Measurements from ENCODE around the gene SUCO. TPM values are rescaled to one million over a fixed set of nuclear protein-coding genes. Genes with fewer than 3 reads are reported as not detected.

The SUCO gene
- polyA plus RNA-seq, 1 of the 3 experiments (the other 2 are of a cell fraction) = 5.4 TPM

- TF ChIP-seq RFX5 (IDR thresholded peaks at IDR 0.05; ENCODE audit: low read length) = no peak
- TF ChIP-seq RXRA (IDR thresholded peaks at IDR 0.05; ENCODE audit: borderline replicate concordance, low read depth) = no peak
- no peak for TF ChIP-seq MXI1 (IDR thresholded peaks at IDR 0.05; ENCODE audit: low read depth, low read length)
These were observed 48.8 kb downstream of the SUCO start (continued) for GRCh38 chr1:172581779-172582178.

DNA sequence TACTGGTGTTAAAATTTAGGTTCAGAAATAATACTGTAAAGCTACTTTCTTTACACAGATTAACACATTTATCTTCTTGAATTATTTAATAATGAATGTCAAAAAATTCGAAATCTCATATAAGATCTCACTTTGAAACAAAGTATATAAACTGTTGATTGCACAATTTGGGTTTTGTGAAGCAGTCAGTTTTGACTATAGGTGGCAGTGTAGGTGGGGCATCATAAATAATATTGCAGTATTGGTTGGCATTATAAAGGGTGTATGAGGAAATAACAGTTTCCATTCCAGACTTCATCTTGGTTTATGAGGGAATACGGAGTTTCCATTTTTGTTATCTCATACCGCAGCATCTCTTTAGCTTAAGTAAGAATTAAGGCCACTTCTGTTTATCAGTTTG lies 49.9 kb downstream of the SUCO start:
- H3K27me3 ChIP-seq (ENCODE audit: insufficient read depth) = no peaks in the 10 kb centered on the region
- peaks cover 27% of the 10 kb centered on the region for H3F3A ChIP-seq (replicated peaks; ENCODE audit: insufficient read depth)
- TF ChIP-seq, protein P1, sequence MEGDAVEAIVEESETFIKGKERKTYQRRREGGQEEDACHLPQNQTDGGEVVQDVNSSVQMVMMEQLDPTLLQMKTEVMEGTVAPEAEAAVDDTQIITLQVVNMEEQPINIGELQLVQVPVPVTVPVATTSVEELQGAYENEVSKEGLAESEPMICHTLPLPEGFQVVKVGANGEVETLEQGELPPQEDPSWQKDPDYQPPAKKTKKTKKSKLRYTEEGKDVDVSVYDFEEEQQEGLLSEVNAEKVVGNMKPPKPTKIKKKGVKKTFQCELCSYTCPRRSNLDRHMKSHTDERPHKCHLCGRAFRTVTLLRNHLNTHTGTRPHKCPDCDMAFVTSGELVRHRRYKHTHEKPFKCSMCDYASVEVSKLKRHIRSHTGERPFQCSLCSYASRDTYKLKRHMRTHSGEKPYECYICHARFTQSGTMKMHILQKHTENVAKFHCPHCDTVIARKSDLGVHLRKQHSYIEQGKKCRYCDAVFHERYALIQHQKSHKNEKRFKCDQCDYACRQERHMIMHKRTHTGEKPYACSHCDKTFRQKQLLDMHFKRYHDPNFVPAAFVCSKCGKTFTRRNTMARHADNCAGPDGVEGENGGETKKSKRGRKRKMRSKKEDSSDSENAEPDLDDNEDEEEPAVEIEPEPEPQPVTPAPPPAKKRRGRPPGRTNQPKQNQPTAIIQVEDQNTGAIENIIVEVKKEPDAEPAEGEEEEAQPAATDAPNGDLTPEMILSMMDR (IDR thresholded peaks at IDR 0.05) = 0 out of 2 replicates have a peak, but pooled peaks have one; percentile 18
- TF ChIP-seq SMC3 (IDR thresholded peaks at IDR 0.05; ENCODE audit: low read depth, low read length) = no peak
- no peak for TF ChIP-seq FOSL2 (IDR thresholded peaks at IDR 0.05; ENCODE audit: borderline replicate concordance, low read depth)
- no peak for TF ChIP-seq MEF2A (IDR thresholded peaks at IDR 0.05; ENCODE audit: borderline replicate concordance, low read depth)
- no peak overlapping the region for H3K4me2 ChIP-seq
- H4K20me1 ChIP-seq (ENCODE audit: insufficient read depth) = no peaks in the 10 kb centered on the region
- no peak overlapping the region for H2AFZ ChIP-seq (ENCODE audit: low read depth)
- no peak overlapping the region for H3K4me3 ChIP-seq (ENCODE audit: low read depth in 2 of 2, low read length in 1 of 2)
- ChIA-PET CTCF (interaction anchor here (0.9 to 1.1 kb wide), 2 partner anchors 21 to 63 kb away, joined by 3 read pairs; no protein-coding TSS in a partner anchor), POLR2A (no interaction called here)
- H3K9me2 ChIP-seq = no peaks in the 10 kb centered on the region
- DNase-seq = no peak
- H3K36me3 ChIP-seq (replicated peaks in 1 of 2; ENCODE audit: control insufficient read depth in 1 of 2, insufficient read depth in 2 of 2, low read length in 1 of 2) = peaks cover 50 to 63% of the 10 kb centered on the region in 2 experiments
- H3K4me1 ChIP-seq (ENCODE audit: control insufficient read depth in 1 of 2, insufficient read depth in 2 of 2, low read depth in 1 of 2, low read length in 1 of 2) = peaks cover 0 to 21% of the 10 kb centered on the region in 2 experiments; a peak in 2 of 4 replicates
- H3K9ac ChIP-seq = no peak overlapping the region
- 93% methylated on average over 3 of the region's 3 CpGs for WGBS (ENCODE audit: low lambda C conversion rate)
- no peaks in the 10 kb centered on the region for H3K9me3 ChIP-seq
- H3K79me2 ChIP-seq (ENCODE audit: insufficient read depth) = no peaks in the 10 kb centered on the region
- no peak overlapping the region for H3K27ac ChIP-seq (ENCODE audit: low read depth in 2 of 2, low read length in 1 of 2)

DNA sequence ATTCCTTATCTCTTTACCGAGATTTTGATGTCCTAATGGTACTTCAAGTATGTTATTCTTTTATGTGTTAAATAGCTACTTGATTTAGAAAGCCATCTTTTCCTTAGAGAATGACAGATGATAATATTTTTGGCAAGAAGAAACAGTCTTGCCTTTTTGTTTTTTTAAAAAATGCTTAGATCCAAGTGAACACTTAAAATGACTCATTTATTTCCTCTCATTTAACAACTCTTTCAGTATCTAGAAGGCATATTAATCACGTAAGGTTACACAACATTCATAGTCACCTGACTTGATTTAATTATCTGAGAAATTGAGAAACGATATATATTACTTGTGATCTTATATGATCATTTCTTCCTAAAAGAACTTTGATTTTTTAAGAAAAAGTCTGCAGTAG lies 52.4 kb downstream of the SUCO start:
- Histone ChIP-seq H3K4me2 (no peak overlapping the region), H3K9me3 (no peaks in the 10 kb centered on the region), H3K4me1 (ENCODE audit: control insufficient read depth in 1 of 2, insufficient read depth in 2 of 2, low read depth in 1 of 2, low read length in 1 of 2) (peaks cover 0 to 36% of the 10 kb centered on the region in 2 experiments; a peak in 2 of 4 replicates), H3F3A (replicated peaks; ENCODE audit: insufficient read depth) (peaks cover 50% of the 10 kb centered on the region), H3K27me3 (ENCODE audit: insufficient read depth) (no peaks in the 10 kb centered on the region), H4K20me1 (ENCODE audit: insufficient read depth) (no peaks in the 10 kb centered on the region), H3K9me2 (no peaks in the 10 kb centered on the region), H3K9ac (no peak overlapping the region), H3K36me3 (replicated peaks in 1 of 2; ENCODE audit: control insufficient read depth in 1 of 2, insufficient read depth in 2 of 2, low read length in 1 of 2) (peaks cover 33 to 60% of the 10 kb centered on the region in 2 experiments), H3K79me2 (ENCODE audit: insufficient read depth) (0 out of 2 replicates have a peak, but pooled peaks cover 3% of the 10 kb centered on the region), H2AFZ (ENCODE audit: low read depth) (no peak overlapping the region), H3K27ac (ENCODE audit: low read depth in 2 of 2, low read length in 1 of 2) (peak overlapping the region; percentile 50 to 68; a peak in 3 of 4 replicates), H3K4me3 (ENCODE audit: low read depth in 2 of 2, low read length in 1 of 2) (no peak overlapping the region)
- POLR2A ChIA-PET = no interaction called here
- no peak for DNase-seq
- CTCF ChIA-PET = no interaction called here
- WGBS (ENCODE audit: low lambda C conversion rate) = 46% methylated on average over 3 of the region's 3 CpGs
- TF ChIP-seq EZH2phosphoT487 (IDR thresholded peaks at IDR 0.05; ENCODE audit: borderline replicate concordance, low read depth) = no peak
- no peak for TF ChIP-seq YY1 (IDR thresholded peaks at IDR 0.05; ENCODE audit: low read depth)
- TF ChIP-seq, protein P2, sequence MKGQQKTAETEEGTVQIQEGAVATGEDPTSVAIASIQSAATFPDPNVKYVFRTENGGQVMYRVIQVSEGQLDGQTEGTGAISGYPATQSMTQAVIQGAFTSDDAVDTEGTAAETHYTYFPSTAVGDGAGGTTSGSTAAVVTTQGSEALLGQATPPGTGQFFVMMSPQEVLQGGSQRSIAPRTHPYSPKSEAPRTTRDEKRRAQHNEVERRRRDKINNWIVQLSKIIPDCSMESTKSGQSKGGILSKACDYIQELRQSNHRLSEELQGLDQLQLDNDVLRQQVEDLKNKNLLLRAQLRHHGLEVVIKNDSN (IDR thresholded peaks at IDR 0.05; ENCODE audit: borderline replicate concordance, low read depth) = no peak
- TF ChIP-seq RXRA (IDR thresholded peaks at IDR 0.05; ENCODE audit: borderline replicate concordance, low read depth) = no peak
- no peak for TF ChIP-seq EP300 (IDR thresholded peaks at IDR 0.05; ENCODE audit: borderline replicate concordance in 1 of 2, low read depth in 1 of 2, low read length in 1 of 2)
- TF ChIP-seq TCF12 (IDR thresholded peaks at IDR 0.05) = no peak; the same call in 1 of the 2 replicates
- TF ChIP-seq TAF1 (IDR thresholded peaks at IDR 0.05; ENCODE audit: borderline replicate concordance, low read depth, low read length) = no peak
- TF ChIP-seq IRF3 (IDR thresholded peaks at IDR 0.05; ENCODE audit: low read depth, low read length) = no peak
- no peak for TF ChIP-seq NFIC (IDR thresholded peaks at IDR 0.05; ENCODE audit: borderline replicate concordance)
- TF ChIP-seq CHD2 (IDR thresholded peaks at IDR 0.05; ENCODE audit: low read length, partially characterized antibody) = no peak
- no peak for TF ChIP-seq FOXM1 (IDR thresholded peaks at IDR 0.05; ENCODE audit: low read depth)
- no peak for TF ChIP-seq FOXJ3 (CRISPR knock-in tag; IDR thresholded peaks at IDR 0.05)
- TF ChIP-seq, protein P1 (IDR thresholded peaks at IDR 0.05) = no peak
- TF ChIP-seq ELF1 (IDR thresholded peaks at IDR 0.05) = no peak
- no peak for TF ChIP-seq JUND (IDR thresholded peaks at IDR 0.05)
- no peak for TF ChIP-seq NRF1 (IDR thresholded peaks at IDR 0.05; ENCODE audit: low read depth, low read length)

All from SK-N-SH (cell line).